ENCODE results near the gene BCO1. TPM values are rescaled to one million over a fixed set of nuclear protein-coding genes. Genes with fewer than 3 reads are reported as not detected.

Gene BCO1
- total RNA-seq, 2 donors from 2014 or later = not detected

GRCh38 chr16:81321039-81321438 lies 82.5 kb downstream of the BCO1 start:
- Mint-ChIP-seq H3K4me1 (peaks cover 38% of the 10 kb centered on the region), H3K27ac (no peak overlapping the region), H3K4me3 (no peak overlapping the region)

GRCh38 chr16:81321536-81321935 lies 83.0 kb downstream of the BCO1 start:
- Mint-ChIP-seq H3K27me3 (no peaks in the 10 kb centered on the region), H3K36me3 (ENCODE audit: low read depth) (peaks cover 4% of the 10 kb centered on the region), H3K4me1 (peaks cover 37% of the 10 kb centered on the region), H3K27ac (no peak overlapping the region), H3K4me3 (no peak overlapping the region)
- DNase-seq = no peak
- ATAC-seq = no peak
- no peaks in the 10 kb centered on the region for H3K9me3 ChIP-seq (ENCODE audit: control insufficient read depth, low read length, poor library complexity, severe bottlenecking)

More at GRCh38 chr16:81321039-81321438, 82.5 kb downstream of the BCO1 start:
- no peaks in the 10 kb centered on the region for H3K9me3 ChIP-seq (ENCODE audit: control insufficient read depth, low read length, poor library complexity, severe bottlenecking)
- ATAC-seq (no peak), DNase-seq (no peak)
- Mint-ChIP-seq H3K27me3 (no peaks in the 10 kb centered on the region), H3K36me3 (ENCODE audit: low read depth) (peaks cover 4% of the 10 kb centered on the region)

- peaks cover 4% of the 10 kb centered on the region for H3K36me3 Mint-ChIP-seq (ENCODE audit: low read depth)
- no peak overlapping the region for H3K4me3 Mint-ChIP-seq
- H3K4me1 Mint-ChIP-seq = peaks cover 30% of the 10 kb centered on the region
- H3K27me3 Mint-ChIP-seq = no peaks in the 10 kb centered on the region
- H3K27ac Mint-ChIP-seq = peak overlapping the region; percentile 90
- no peak for ATAC-seq
- H3K9me3 ChIP-seq (ENCODE audit: control insufficient read depth, low read length, poor library complexity, severe bottlenecking) = no peaks in the 10 kb centered on the region
- DNase-seq = no peak
These were observed 86.3 kb downstream of the BCO1 start for GRCh38 chr16:81324808-81325207.

GRCh38 chr16:81327011-81327410 lies 88.5 kb downstream of the BCO1 start:
- DNase-seq (no peak), ATAC-seq (no peak)
- no peaks in the 10 kb centered on the region for H3K9me3 ChIP-seq (ENCODE audit: control insufficient read depth, low read length, poor library complexity, severe bottlenecking)
- Mint-ChIP-seq H3K4me3 (no peak overlapping the region), H3K4me1 (peaks cover 30% of the 10 kb centered on the region), H3K27ac (no peak overlapping the region), H3K36me3 (ENCODE audit: low read depth) (peaks cover 9% of the 10 kb centered on the region), H3K27me3 (no peaks in the 10 kb centered on the region)

- DNase-seq (no peak), ATAC-seq (no peak)
- H3K27ac Mint-ChIP-seq = no peak overlapping the region
- H3K4me3 Mint-ChIP-seq = no peak overlapping the region
- peaks cover 30% of the 10 kb centered on the region for H3K4me1 Mint-ChIP-seq
- H3K9me3 ChIP-seq (ENCODE audit: control insufficient read depth, low read length, poor library complexity, severe bottlenecking) = no peaks in the 10 kb centered on the region
- no peaks in the 10 kb centered on the region for H3K27me3 Mint-ChIP-seq
- peaks cover 12% of the 10 kb centered on the region for H3K36me3 Mint-ChIP-seq (ENCODE audit: low read depth)
These were observed 89.1 kb downstream of the BCO1 start for GRCh38 chr16:81327447-81328196.

- H3K27me3 Mint-ChIP-seq = no peaks in the 10 kb centered on the region
- H3K4me3 Mint-ChIP-seq = no peak overlapping the region
- H3K9me3 ChIP-seq (ENCODE audit: control insufficient read depth, low read length, poor library complexity, severe bottlenecking) = no peaks in the 10 kb centered on the region
- DNase-seq = no peak
- peaks cover 28% of the 10 kb centered on the region for H3K4me1 Mint-ChIP-seq
- peaks cover 11% of the 10 kb centered on the region for H3K36me3 Mint-ChIP-seq (ENCODE audit: low read depth)
- H3K27ac Mint-ChIP-seq = no peak overlapping the region
- ATAC-seq = no peak
These were observed 91.5 kb downstream of the BCO1 start for GRCh38 chr16:81329947-81330346.

GRCh38 chr16:81333356-81333755 lies 94.9 kb downstream of the BCO1 start:
- ATAC-seq (no peak), DNase-seq (no peak)
- Mint-ChIP-seq H3K4me3 (no peak overlapping the region), H3K4me1 (peaks cover 22% of the 10 kb centered on the region), H3K27me3 (no peaks in the 10 kb centered on the region), H3K36me3 (ENCODE audit: low read depth) (peaks cover 12% of the 10 kb centered on the region), H3K27ac (no peak overlapping the region)
- no peaks in the 10 kb centered on the region for H3K9me3 ChIP-seq (ENCODE audit: control insufficient read depth, low read length, poor library complexity, severe bottlenecking)

- Mint-ChIP-seq H3K36me3 (ENCODE audit: low read depth) (peaks cover 9% of the 10 kb centered on the region), H3K27me3 (no peaks in the 10 kb centered on the region), H3K27ac (no peak overlapping the region), H3K4me1 (peaks cover 19% of the 10 kb centered on the region), H3K4me3 (no peak overlapping the region)
- no peaks in the 10 kb centered on the region for H3K9me3 ChIP-seq (ENCODE audit: control insufficient read depth, low read length, poor library complexity, severe bottlenecking)
- ATAC-seq (no peak), DNase-seq (no peak)
These were observed 97.2 kb downstream of the BCO1 start for GRCh38 chr16:81335669-81336068.

GRCh38 chr16:81337097-81337496 lies 98.6 kb downstream of the BCO1 start:
- no peak for ATAC-seq
- H3K4me3 Mint-ChIP-seq = no peak overlapping the region
- no peak overlapping the region for H3K27ac Mint-ChIP-seq

More at GRCh38 chr16:81337097-81337496, 98.6 kb downstream of the BCO1 start:
- no peak for DNase-seq
- H3K36me3 Mint-ChIP-seq (ENCODE audit: low read depth) = peaks cover 9% of the 10 kb centered on the region
- H3K4me1 Mint-ChIP-seq = peaks cover 16% of the 10 kb centered on the region
- no peaks in the 10 kb centered on the region for H3K27me3 Mint-ChIP-seq
- H3K9me3 ChIP-seq (ENCODE audit: control insufficient read depth, low read length, poor library complexity, severe bottlenecking) = no peaks in the 10 kb centered on the region

Other genes starting within 250 kb of the BCO1 start
- gene CMC2, start 231.8 kb upstream of the BCO1 start, total RNA-seq = 10 to 100 TPM; 78.3 to 86.6 TPM
- gene CENPN, start 231.5 kb upstream of the BCO1 start, total RNA-seq = 10 to 100 TPM in 1 of 2 donors, 1 to 10 TPM in 1; 8.8 to 14.8 TPM
- gene ATMIN, start 202.8 kb upstream of the BCO1 start, total RNA-seq = 10 to 100 TPM; 31.3 to 31.5 TPM
- gene C16orf46, start 161.5 kb upstream of the BCO1 start, total RNA-seq = under 1 TPM in 1 of 2 donors, not detected in 1; 0.37 TPM
- 1 to 10 TPM; 1.7 to 2.2 TPM for gene GCSH, start 142.3 kb upstream of the BCO1 start, total RNA-seq
- 1 to 10 TPM; 5.8 to 8.0 TPM for gene GAN, start 76.3 kb downstream of the BCO1 start, total RNA-seq
- 10 to 100 TPM; 42.7 to 94.5 TPM for gene CMIP, start 206.1 kb downstream of the BCO1 start, total RNA-seq

Data from T-helper 17 cell (primary cell).